ENCODE data around the gene CIAPIN1.
A peak's percentile ranks its signal among the peaks of the same experiment; 100 is the strongest.

The CIAPIN1 gene

DNA sequence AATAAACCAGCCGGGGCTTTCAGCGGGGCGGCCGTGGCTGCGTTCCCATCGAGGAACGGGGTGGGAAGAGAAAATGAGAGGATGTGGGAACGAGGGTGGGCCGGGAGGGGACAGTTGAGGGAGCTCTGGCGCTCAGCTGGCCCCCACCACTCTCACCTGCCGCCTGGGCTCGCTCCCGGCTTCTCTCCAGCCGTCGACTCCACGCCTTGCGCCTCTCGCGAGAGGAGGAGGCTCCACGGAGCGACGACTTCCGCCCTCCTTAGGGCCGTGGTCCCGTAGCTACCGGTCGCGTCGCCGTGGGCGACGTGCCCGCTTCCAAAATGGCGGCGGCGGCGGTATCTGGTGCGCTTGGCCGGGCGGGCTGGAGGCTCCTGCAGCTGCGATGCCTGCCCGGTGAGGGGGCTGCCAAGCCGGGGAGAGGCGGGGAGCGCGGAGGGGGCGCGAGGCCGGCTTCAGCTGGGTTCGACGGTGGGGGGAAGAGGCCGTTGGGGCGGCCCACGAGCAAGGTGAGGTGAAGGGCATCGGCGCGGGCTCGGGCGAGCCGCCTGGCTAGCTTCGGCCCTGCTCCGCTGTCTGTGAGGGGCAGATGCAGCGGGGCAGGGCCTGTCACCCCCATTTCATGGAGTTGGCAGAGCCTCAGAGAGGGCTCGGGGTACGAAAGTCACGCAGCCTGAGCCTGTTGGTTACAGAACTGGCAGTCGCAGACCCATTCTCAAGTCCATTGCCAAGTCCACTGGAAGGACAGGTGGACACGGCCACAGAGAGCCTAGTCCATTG, at the start of gene CIAPIN1, which contains the start of gene COQ9:
Gene CIAPIN1, minus strand, starts transcription at position 200 of the 777 bp plus-strand sequence. CDS start 6,457 bp downstream, outside the sequence.
Gene COQ9, plus strand, starts transcription at position 294 of the 777 bp plus-strand sequence. Its CDS starts 27 bp downstream, at position 321.
- peak; percentile 91 for DNase-seq

GRCh38 chr16:57493767-57494166, 46.6 kb upstream of the CIAPIN1 start:
- DNase-seq = no peak

- DNase-seq = no peak
Observed at GRCh38 chr16:57489229-57489628, 42.0 kb upstream of the CIAPIN1 start.

- no peak for DNase-seq
Observed at GRCh38 chr16:57486858-57487834, 40.0 kb upstream of the CIAPIN1 start.

DNA sequence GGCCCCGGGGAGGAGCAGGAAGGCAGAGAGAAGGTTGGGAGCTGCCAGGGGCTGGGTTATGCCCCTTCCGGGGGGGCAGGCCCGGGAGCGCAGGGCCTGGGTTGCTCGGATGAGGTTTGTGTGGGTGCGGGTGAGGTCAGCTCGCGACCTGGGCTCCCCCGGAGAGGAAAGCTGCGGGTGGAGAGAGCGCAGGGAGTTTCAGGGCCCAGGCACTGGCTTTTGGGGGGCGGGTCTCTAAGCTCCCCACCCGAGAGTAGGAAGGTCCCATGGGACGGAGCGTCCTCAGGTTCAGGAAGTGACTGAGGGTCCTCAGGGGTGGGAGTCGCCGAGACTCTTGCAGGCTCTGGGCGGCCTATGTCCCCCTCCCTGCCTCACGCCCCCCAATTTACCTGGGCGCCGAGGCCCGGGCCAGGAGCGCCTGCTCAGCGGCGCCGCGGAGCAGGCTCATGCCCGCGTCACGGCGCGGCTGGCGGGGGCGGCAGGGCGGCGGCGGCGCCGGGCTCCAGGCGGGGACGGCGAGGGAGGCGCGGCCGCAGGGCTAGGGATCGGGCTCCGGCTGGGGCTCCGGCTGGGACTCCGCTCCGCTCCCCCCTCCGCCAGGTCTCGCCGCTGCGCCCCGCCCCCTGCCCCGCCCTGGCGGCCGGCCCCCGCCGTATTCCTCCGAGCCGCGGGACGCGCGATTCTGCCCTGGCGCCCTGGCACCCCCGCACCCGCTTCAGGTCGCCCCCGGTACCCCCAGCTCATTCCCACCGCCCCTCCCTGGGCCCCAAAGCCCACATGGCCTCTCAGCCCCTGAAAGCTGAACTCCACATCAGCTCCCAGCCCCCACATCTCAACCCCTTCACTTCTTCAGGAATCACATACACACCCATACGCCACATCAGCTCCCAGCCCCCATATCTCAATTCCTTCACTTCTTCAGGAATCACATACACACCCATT, 39.0 kb upstream of the CIAPIN1 start, which contains the start of gene DOK4:
Gene DOK4, minus strand, starts transcription at position 578 of the 942 bp plus-strand sequence. CDS start 6,986 bp downstream, outside the sequence.
- peak; percentile 69 for DNase-seq

DNA sequence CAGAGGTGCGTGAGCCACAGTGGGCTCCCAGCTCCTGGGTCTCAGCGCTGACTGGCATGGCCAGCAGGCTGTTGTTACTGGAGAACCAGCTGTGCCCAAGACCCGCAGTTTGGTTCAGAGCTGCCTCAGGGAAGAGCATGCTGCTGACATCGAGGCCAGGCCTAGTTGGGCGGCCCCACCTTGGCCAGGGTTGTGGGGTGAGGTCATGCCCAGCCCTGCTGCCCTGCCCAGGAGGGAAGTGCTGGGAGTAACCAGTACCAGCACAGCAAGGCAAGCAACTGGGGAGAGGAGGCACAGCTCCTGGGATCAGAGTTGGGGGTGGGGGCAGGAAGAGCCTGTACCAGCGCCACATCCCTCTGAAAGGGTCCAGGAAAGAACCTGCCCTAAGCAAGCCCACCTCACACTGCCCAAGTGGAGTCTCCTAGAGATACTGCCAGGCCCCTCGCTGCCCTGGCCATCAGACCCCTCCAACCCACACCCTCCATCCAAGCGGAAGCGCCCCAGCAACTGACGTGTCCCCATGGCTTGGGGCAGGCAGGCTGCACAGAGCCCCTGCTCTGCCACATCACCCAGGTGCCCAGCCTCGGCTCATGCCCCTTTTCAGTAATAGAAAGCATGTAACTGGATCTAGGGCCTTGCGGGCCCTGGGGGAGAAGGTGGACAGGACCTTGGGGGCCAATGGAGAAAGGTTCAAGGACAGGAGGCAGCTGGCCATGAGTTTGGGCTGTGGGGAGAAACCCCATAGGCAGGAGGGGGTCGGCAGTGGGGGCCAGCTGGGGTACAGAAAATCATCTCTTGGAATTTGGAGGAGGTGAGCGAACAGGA, 38.1 kb upstream of the CIAPIN1 start:
- DNase-seq = no peak

DNA sequence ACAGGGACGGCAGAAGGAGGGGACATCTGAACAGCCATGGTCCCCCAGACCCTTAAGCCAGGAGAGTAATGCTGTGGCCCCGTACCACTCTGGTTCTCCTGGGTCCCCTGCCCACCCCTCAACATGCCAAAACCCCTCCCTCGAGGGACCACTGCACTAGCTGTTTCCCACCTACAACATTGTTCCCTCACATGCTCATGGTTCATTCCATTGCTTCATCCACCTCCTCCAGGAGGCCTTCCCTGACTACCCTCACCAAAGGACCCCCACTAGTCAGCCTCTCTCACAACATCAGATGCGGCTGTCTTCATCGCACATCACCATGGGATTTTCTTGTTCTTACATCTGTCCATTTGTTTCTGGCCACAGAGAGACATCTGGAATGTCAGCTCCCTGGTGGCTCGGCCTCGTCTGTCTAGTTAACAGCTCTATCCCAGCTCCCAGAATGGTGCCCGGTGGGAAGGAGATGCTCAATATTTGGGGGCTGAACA, 37.4 kb upstream of the CIAPIN1 start:
- no peak for DNase-seq

DNA sequence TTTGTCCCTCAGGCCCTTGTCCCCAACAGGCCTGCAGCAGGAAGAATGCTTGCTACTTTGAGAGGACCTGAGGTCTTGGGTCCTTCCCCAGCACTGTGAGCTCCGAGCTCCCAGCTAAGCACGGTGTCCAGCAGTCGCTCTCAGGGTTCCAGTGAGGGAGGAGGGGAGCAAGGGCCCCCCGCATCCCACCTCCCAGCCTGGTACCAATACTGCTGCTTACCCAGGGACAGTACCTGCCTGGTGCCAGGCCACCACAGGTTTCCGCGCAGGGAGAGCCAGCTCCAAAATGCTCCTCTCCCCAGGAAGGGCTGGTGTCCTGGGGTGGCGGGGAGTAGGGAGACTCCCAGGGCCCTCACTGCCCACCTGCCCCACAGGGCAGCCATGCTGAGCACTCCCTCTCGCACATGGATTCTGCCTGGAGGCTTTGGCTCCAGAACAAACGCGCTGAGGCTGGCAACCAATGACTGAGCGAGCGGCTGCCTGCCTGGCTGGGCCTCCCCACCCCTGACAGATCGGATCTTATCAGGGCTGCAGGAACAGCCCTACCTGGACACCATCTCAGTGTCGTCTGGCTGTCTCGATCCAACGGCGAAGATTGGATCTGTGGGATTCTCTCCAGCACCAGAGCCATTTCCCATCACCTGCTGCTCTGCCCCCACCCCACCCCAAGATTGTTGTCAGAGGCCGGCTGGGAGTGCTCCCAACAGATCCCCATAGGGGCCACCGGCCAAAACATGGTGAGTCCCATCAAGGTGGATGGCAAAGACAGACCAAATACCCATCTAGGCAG, 36.7 kb upstream of the CIAPIN1 start:
- no peak for DNase-seq

DNA sequence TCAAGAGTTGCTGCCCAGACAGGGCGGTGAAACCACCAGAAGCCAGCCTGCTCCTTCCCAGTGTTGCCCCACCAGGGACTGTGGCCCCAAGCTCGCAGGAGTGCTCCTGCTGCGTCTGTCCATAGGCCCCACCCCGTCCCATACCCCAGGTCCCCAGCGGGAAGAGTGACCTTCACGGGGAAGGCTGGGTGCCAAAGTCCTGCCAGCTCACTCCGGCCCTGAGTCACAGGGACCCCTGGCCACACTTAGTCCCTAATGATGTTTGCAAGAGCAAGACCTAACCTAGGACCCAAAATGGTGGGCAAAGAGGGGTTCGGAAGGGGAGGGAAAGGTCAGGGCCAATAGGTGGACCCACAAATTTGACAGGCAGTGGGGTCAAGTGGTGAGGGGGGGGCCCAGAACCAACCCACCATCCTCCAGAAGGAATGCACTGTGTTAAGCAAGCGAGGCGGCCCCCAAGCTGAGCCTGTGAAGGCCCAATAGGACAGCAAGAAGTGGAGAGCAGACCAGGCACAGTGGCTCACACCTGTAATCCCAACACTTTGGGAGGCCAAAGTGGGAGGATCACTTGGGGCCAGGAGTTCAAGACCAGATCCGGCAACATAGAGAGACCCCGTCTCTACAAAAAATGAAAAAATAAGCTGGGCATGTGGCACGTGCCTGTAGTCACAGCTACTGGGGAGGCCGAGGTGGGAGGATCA, 35.8 kb upstream of the CIAPIN1 start:
- DNase-seq = no peak

- no peak for DNase-seq
Observed at GRCh38 chr16:57481421-57481820, 34.2 kb upstream of the CIAPIN1 start.

DNA sequence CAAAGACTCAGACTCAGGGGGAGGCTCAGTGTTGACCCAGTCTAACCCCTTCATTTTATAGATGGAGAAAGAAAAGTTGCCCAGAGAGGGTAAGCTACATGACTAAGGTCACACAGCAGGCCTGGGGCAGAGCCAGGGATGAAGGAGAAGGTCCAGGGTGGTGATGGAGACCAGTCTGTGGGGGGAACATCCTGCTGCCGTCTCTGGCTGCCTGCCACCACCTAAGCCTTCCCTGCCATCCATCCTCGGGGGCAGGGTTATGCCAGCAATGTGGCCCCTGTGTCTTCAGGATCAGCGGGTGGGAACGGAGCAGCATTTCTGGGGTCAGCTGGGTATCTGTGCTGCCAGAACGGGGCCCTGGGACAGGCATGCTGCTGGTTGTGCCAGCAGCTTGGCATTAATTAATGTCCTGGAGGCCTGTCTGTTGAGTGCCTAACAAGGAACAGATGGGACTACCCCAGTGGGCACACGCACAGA, 33.6 kb upstream of the CIAPIN1 start:
- no peak for DNase-seq

- no peak for DNase-seq
Observed at GRCh38 chr16:57479976-57480753, 33.0 kb upstream of the CIAPIN1 start.

DNA sequence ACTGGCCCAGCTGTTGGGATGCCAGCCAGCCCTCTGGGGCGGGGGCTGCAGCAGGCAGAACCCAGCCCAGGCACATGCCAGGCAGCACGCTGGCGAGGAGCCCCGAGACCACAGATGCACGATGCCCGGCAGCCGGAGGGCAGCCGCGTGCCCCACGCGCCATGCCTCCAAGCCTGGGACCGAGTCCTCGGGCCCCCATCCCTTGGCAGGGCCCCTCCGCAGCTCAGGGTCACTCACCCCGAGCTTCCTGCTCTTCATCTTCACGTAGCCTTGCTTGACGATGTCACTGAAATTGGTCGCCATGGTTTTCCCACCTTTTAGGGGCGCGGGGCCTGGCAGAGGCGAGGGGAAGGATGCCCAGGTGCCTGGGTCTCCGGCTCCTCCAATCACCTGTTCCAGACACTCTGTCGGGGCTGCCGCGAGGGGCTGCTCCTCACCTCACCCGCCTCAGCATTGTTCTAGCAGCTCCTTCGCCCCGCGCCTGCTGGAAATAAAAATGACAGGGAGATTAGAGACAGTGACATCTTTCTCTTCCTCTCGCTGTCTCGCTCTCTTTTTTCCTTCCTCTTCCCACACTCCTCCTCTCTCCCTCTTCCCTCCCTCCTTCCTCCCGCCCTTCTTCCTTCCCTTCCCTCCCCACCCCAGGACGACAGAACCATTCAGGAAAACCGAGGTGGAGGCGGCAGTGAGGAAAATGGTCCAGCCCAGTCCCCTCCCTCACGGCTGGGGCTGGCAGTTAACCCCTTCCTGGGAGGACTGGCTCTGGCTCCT, 32.2 kb upstream of the CIAPIN1 start:
- no peak for DNase-seq

DNA sequence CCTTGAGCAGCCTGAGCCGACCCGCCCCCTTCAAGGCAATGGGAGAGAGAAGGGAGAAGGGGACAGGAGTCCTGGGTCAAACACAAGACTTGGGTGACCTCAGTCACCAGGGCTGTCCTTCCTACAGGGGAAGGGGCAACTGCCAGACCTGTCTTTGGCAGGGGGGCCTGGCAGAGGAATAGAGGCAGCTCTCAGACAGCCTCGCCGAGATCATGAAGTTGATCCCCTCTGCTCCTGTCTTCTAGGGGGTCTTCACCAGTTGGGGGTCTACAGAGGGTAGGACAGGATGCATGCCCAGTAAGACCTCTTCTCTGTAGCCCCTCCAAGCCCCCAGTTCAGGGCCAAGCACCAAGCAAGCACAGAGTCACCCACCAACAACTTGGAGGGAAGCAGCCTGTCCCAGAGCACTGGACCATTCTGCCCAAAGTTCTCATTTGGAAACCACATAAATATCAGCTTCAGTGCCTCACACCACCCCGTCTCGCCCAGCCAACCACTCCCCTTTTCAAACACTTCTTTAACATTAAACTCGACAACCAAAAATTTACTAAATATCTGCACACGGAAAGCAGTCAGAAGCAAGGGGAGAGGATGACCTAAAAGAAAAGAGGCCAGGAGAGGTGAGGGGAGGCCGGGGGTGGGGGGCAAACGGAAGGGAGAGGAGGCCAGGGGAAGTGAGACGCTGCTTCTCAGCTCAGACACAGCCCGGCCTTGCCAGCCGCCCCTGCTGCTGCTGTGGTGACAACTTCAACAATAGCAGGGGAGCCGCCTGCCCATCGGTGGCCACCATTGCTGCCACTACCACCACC, 31.4 kb upstream of the CIAPIN1 start:
- no peak for DNase-seq

- DNase-seq = no peak
Observed at GRCh38 chr16:57477531-57478202, 30.5 kb upstream of the CIAPIN1 start.

All from activated CD4-positive, alpha-beta T cell treated with anti-CD3 and anti-CD28 coated beads for 1 hour (primary cell).